Activated CD8-positive, alpha-beta memory T cell treated with anti-CD3 and anti-CD28 coated beads for 36 hours (primary cell): ENCODE results near the gene ANKLE2. TPM values are rescaled to one million over a fixed set of nuclear protein-coding genes. Genes with fewer than 3 reads are reported as not detected.

ENCODE experiments used
- total RNA-seq, 2 experiments: library from RNA; stranded (reverse); gene quantifications; one replicate each; pipeline ENCODE4 v1.2.3, GENCODE V29; 2021

ANKLE2 gene
- total RNA-seq, 2 experiments from 2014 or later, result 117 to 119 TPM

Other genes with a start within 250 kb of the ANKLE2 start
- not detected for gene LRCOL1, start 151.2 kb downstream of the ANKLE2 start, total RNA-seq
- gene P2RX2, start 143.1 kb downstream of the ANKLE2 start, total RNA-seq, result not detected
- 100 to 1,000 TPM; 125 to 129 TPM for gene POLE, start 74.5 kb downstream of the ANKLE2 start, total RNA-seq
- 10 to 100 TPM; 21.0 to 21.9 TPM for gene PXMP2, start 74.2 kb downstream of the ANKLE2 start, total RNA-seq
- gene PGAM5, start 51.0 kb downstream of the ANKLE2 start, total RNA-seq, result 100 to 1,000 TPM; 104 to 105 TPM
- 10 to 100 TPM; 64.7 to 66.2 TPM for gene GOLGA3, start 67.0 kb upstream of the ANKLE2 start, total RNA-seq
- gene CHFR, start 125.8 kb upstream of the ANKLE2 start, total RNA-seq, result 10 to 100 TPM; 50.4 to 54.6 TPM
- 1 to 10 TPM; 5.3 to 6.9 TPM for gene ZNF605, start 194.5 kb upstream of the ANKLE2 start, total RNA-seq
- gene ZNF26, start 224.5 kb upstream of the ANKLE2 start, total RNA-seq, result 10 to 100 TPM; 13.0 to 14.2 TPM